Measurements from ENCODE around the gene MGAT2.
"Not testable (repeated sequence)": the region's sequence is repeated elsewhere in the genome, so short reads cannot be mapped to it uniquely, and the experiment has no call there.

Gene MGAT2

GRCh38 chr14:49620182-49621113 lies at the start of gene MGAT2, which contains the start of gene RPL36AL:
Gene MGAT2, plus strand, starts transcription at chr14:49620799. Its CDS starts 470 bp downstream, at chr14:49621269.
Gene RPL36AL, minus strand, starts transcription at chr14:49620626. Its CDS starts 1,522 bp downstream, at chr14:49619104.
- in situ Hi-C loops (cut with MboI; ENCODE audit: low sequenced_read_pairs): no loop called here

GRCh38 chr14:49574038-49574437 lies 46.6 kb upstream of the MGAT2 start:
- in situ Hi-C loops (cut with MboI; ENCODE audit: low sequenced_read_pairs): no loop called here

GRCh38 chr14:49578141-49578540 lies 42.5 kb upstream of the MGAT2 start:
- in situ Hi-C loops (cut with MboI; ENCODE audit: low sequenced_read_pairs): no loop called here

GRCh38 chr14:49579841-49580240 lies 40.8 kb upstream of the MGAT2 start:
- in situ Hi-C loops (cut with MboI; ENCODE audit: low sequenced_read_pairs): no loop called here

- in situ Hi-C loops (cut with MboI; ENCODE audit: low sequenced_read_pairs): no loop called here
These were observed 39.1 kb upstream of the MGAT2 start for GRCh38 chr14:49581209-49582112.

- in situ Hi-C loops (cut with MboI; ENCODE audit: low sequenced_read_pairs): no loop called here
These were observed 38.3 kb upstream of the MGAT2 start for GRCh38 chr14:49582113-49582977.

- in situ Hi-C loops (cut with MboI; ENCODE audit: low sequenced_read_pairs): no loop called here
These were observed 37.0 kb upstream of the MGAT2 start for GRCh38 chr14:49583629-49584028.

- in situ Hi-C loops (cut with MboI; ENCODE audit: low sequenced_read_pairs): no loop called here
These were observed 36.5 kb upstream of the MGAT2 start for GRCh38 chr14:49584058-49584457.

GRCh38 chr14:49584981-49585640 lies 35.5 kb upstream of the MGAT2 start:
- in situ Hi-C loops (cut with MboI; ENCODE audit: low sequenced_read_pairs): not testable (repeated sequence)

- in situ Hi-C loops (cut with MboI; ENCODE audit: low sequenced_read_pairs): no loop called here
These were observed 34.6 kb upstream of the MGAT2 start, which contains the start of gene RPS29 for GRCh38 chr14:49585803-49586672. Gene RPS29, minus strand, starts transcription at chr14:49586380. Its CDS starts 34 bp downstream, at chr14:49586346.

GRCh38 chr14:49586673-49587460 lies 33.7 kb upstream of the MGAT2 start:
- in situ Hi-C loops (cut with MboI; ENCODE audit: low sequenced_read_pairs): no loop called here

- in situ Hi-C loops (cut with MboI; ENCODE audit: low sequenced_read_pairs): no loop called here
These were observed 31.2 kb upstream of the MGAT2 start for GRCh38 chr14:49589387-49589786.

GRCh38 chr14:49593016-49593415 lies 27.6 kb upstream of the MGAT2 start:
- in situ Hi-C loops (cut with MboI; ENCODE audit: low sequenced_read_pairs): no loop called here

- in situ Hi-C loops (cut with MboI; ENCODE audit: low sequenced_read_pairs): no loop called here
These were observed 26.1 kb upstream of the MGAT2 start for GRCh38 chr14:49594347-49595091.

GRCh38 chr14:49598189-49598484 lies 22.5 kb upstream of the MGAT2 start:
- in situ Hi-C loops (cut with MboI; ENCODE audit: low sequenced_read_pairs): no loop called here

GRCh38 chr14:49598485-49599300 lies 21.9 kb upstream of the MGAT2 start, which contains the start of gene LRR1:
Gene LRR1, plus strand, starts transcription at chr14:49598940. Its CDS starts 81 bp downstream, at chr14:49599021.
- in situ Hi-C loops (cut with MboI; ENCODE audit: low sequenced_read_pairs): no loop called here

GRCh38 chr14:49607583-49607982 lies 13.0 kb upstream of the MGAT2 start:
- in situ Hi-C loops (cut with MboI; ENCODE audit: low sequenced_read_pairs): no loop called here

Measured in HL-60/S4 treated with phorbol 12-myristate 13-acetate at 8.2 ng/mL for 4 days and 3 days (cell line).